ENCODE data around the gene CIRBP. TPM values are rescaled to one million over a fixed set of nuclear protein-coding genes. Genes with fewer than 3 reads are reported as not detected.
A peak's percentile ranks its signal among the peaks of the same experiment; 100 is the strongest.
"Not testable (repeated sequence)": the region's sequence is repeated elsewhere in the genome, so short reads cannot be mapped to it uniquely, and the experiment has no call there.

The CIRBP gene
- total and polyA plus RNA-seq, 9 of the 15 experiments (the other 6 are each of a cell fraction or from before 2014, with no cell fraction given) = 20.5 to 327 (median 176) TPM

DNA sequence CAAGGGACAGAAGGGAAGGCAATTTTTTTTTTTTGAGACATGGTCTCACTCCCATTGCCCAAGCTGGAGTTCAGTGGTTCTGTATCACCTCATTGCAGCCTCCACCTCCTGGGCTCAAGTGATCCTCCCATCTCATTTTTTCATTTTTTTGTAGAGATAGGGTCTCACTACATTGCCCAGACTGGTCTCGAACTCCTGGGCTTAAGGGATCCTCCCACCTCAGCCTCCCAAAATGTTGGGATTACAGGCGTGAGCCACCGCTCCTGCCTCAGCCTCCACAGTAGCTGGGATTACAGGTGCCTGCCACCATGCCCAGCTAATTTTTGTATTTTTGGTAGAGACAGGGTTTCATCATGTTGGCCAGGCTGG is 51.1 kb downstream of the CIRBP start:
- POLR2A ChIA-PET = interaction anchor here (0.9 kb wide), 2 partner anchors 16 to 120 kb away, joined by 3 to 4 read pairs; no protein-coding TSS in a partner anchor
- H3K4me3 ChIP-seq; H3K36me3 ChIP-seq (ENCODE audit: control insufficient read depth, insufficient read depth, low read length); H3K4me2 ChIP-seq (ENCODE audit: insufficient read depth, low read length); H3K27ac ChIP-seq (ENCODE audit: extremely low read depth, low read depth, low read length); in situ Hi-C loops (cut with MboI); FAIRE-seq; H3K9ac ChIP-seq (ENCODE audit: insufficient read depth in 1 of 2, low read depth in 2 of 2, low read length in 2 of 2); H3K27me3 ChIP-seq (ENCODE audit: control insufficient read depth in 2 of 2, insufficient read depth in 2 of 2, low read length in 2 of 2); ATAC-seq; H3K9me3 ChIP-seq (replicated peaks; ENCODE audit: control insufficient read depth, insufficient read depth, low read depth, low read length); BruUV-seq (replicated peaks); H3K9me1 ChIP-seq (ENCODE audit: control insufficient read depth, insufficient read depth, low read length); H3K79me2 ChIP-seq (ENCODE audit: control insufficient read depth, insufficient read depth, low read length); H4K20me1 ChIP-seq (replicated peaks; ENCODE audit: control insufficient read depth, insufficient read depth, low read length); H2AFZ ChIP-seq (ENCODE audit: low read depth, low read length); DNase-seq (ENCODE audit: extremely low read depth in 1 of 4, low spot score in 3 of 4); intact Hi-C loops (cut with micrococcal nuclease); CTCF ChIA-PET (ENCODE audit: low intra/inter-chr PET ratio): not testable (repeated sequence)
- 67% methylated on average over 3 of the region's 3 CpGs for WGBS (ENCODE audit: insufficient coverage, low coverage, missing lambda C conversion rate)
- peaks cover 7 to 65% of the 10 kb centered on the region in 2 experiments for H3K4me1 ChIP-seq (replicated peaks in 1 of 2; ENCODE audit: control insufficient read depth in 2 of 2, insufficient read depth in 2 of 2, low read length in 2 of 2)

DNA sequence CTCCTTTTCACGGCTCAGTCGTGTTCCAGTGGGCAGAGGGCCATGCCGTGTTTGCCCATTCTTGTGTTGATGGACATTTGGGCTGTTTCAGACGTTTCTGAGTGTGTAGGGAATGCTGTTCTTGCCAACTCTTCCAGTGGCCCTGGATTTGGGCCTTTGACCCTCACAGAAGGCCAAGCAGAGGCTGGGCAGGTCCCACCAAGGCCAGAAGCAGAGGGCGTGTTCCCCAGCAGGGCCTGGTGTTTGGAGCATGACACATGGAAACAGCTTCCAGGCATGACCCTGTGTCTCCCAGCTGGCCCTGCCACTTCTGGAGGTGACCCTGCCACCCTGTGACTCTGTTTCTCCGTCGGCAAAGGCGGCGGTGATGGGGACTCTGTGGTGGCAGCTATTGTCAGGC is 52.4 kb downstream of the CIRBP start:
- intact Hi-C loops (cut with micrococcal nuclease) (no loop called here), in situ Hi-C loops (cut with MboI) (no loop called here)
- no peak overlapping the region for H2AFZ ChIP-seq (ENCODE audit: low read depth, low read length)
- H3K9ac ChIP-seq (ENCODE audit: insufficient read depth in 1 of 2, low read depth in 2 of 2, low read length in 2 of 2) = no peak overlapping the region; a peak in 2 of 4 replicates
- H3K4me3 ChIP-seq = no peak overlapping the region
- ChIA-PET CTCF (ENCODE audit: low intra/inter-chr PET ratio) (no interaction called here), POLR2A (interaction anchor here (1.6 kb wide), 1 partner anchor 13 kb away, joined by 4 read pairs; no protein-coding TSS in a partner anchor)
- no peak for ATAC-seq
- H4K20me1 ChIP-seq (replicated peaks; ENCODE audit: control insufficient read depth, insufficient read depth, low read length) = peaks cover 3% of the 10 kb centered on the region; the same call in 1 of the 2 replicates
- no peak overlapping the region for H3K27ac ChIP-seq (ENCODE audit: extremely low read depth, low read depth, low read length)
- no peak overlapping the region for H3K4me2 ChIP-seq (ENCODE audit: insufficient read depth, low read length)
- FAIRE-seq = peak; percentile 6
- no peaks in the 10 kb centered on the region for H3K27me3 ChIP-seq (ENCODE audit: control insufficient read depth in 2 of 2, insufficient read depth in 2 of 2, low read length in 2 of 2)
- BruUV-seq (replicated peaks) = no TSS peak
- H3K79me2 ChIP-seq (ENCODE audit: control insufficient read depth, insufficient read depth, low read length) = no peaks in the 10 kb centered on the region
- H3K4me1 ChIP-seq (replicated peaks in 1 of 2; ENCODE audit: control insufficient read depth in 2 of 2, insufficient read depth in 2 of 2, low read length in 2 of 2) = peaks cover 7 to 61% of the 10 kb centered on the region in 2 experiments
- TF ChIP-seq, protein P1, sequence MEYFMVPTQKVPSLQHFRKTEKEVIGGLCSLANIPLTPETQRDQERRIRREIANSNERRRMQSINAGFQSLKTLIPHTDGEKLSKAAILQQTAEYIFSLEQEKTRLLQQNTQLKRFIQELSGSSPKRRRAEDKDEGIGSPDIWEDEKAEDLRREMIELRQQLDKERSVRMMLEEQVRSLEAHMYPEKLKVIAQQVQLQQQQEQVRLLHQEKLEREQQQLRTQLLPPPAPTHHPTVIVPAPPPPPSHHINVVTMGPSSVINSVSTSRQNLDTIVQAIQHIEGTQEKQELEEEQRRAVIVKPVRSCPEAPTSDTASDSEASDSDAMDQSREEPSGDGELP (CRISPR knock-in tag; IDR thresholded peaks at IDR 0.05; ENCODE audit: borderline replicate concordance) = peak; percentile 34; the same call in 1 of the 2 replicates
- TF ChIP-seq TOE1 (IDR thresholded peaks at IDR 0.05; ENCODE audit: borderline replicate concordance) (no peak), TOE1 (CRISPR knock-in tag; IDR thresholded peaks at IDR 0.05; ENCODE audit: borderline replicate concordance, low read depth) (no peak)
- 70% methylated on average over 9 of the region's 9 CpGs for WGBS (ENCODE audit: insufficient coverage, low coverage, missing lambda C conversion rate)
- H3K9me1 ChIP-seq (ENCODE audit: control insufficient read depth, insufficient read depth, low read length) = peaks cover 3% of the 10 kb centered on the region
- no peak for DNase-seq (ENCODE audit: extremely low read depth in 1 of 4, low spot score in 3 of 4)
- H3K9me3 ChIP-seq (replicated peaks; ENCODE audit: control insufficient read depth, insufficient read depth, low read depth, low read length) = no peaks in the 10 kb centered on the region
- H3K36me3 ChIP-seq (ENCODE audit: control insufficient read depth, insufficient read depth, low read length) = no peaks in the 10 kb centered on the region

Data from K562 (cell line).